HepG2 (cell line): ENCODE data around the gene DMKN. TPM values are rescaled to one million over a fixed set of nuclear protein-coding genes. Genes with fewer than 3 reads are reported as not detected.

Source experiments
- ETV5 ChIP-seq: IDR thresholded peaks from 2 replicates; pipeline ENCODE4 v1.6.1; 2018; ENCODE audit warnings: missing biosample characterization, missing genetic modification reagents, inconsistent platforms, borderline replicate concordance
- ETV6 ChIP-seq: sonication (generic); formaldehyde crosslinking; conservative IDR thresholded peaks from 2 replicates; pipeline ENCODE4 v1.4.0; 2020; ENCODE audit warnings: missing genetic modification reagents
- GATA4 ChIP-seq: sonication (generic); IDR thresholded peaks from 2 replicates; pipeline ENCODE4 v1.6.1; 2016; ENCODE audit warnings: antibody characterized with exemption, low read depth, borderline replicate concordance
- KDM2A ChIP-seq: sonication (generic); formaldehyde crosslinking; IDR thresholded peaks from 2 replicates; pipeline ENCODE4 v1.4.0; 2020; ENCODE audit warnings: low read depth, missing genetic modification reagents, borderline replicate concordance
- MED13 ChIP-seq: sonication (generic); formaldehyde crosslinking; IDR thresholded peaks from 2 replicates; pipeline ENCODE4 v1.5.0; 2020; ENCODE audit warnings: missing genetic modification reagents
- PAF1 ChIP-seq: IDR thresholded peaks from 2 replicates; pipeline ENCODE4 v1.6.1; 2016; ENCODE audit warnings: missing genetic modification reagents, missing compliant biosample characterization
- PPARG ChIP-seq: conservative IDR thresholded peaks from 2 replicates; pipeline ENCODE4 v1.6.1; 2016; ENCODE audit warnings: missing biosample characterization, missing genetic modification reagents
- PRMT3 ChIP-seq: sonication (generic); formaldehyde crosslinking; IDR thresholded peaks from 2 replicates; pipeline ENCODE4 v1.8.1; 2022; ENCODE audit warnings: low read depth, mild to moderate bottlenecking, moderate library complexity, missing genetic modification reagents, borderline replicate concordance
- RFX5 ChIP-seq: IDR thresholded peaks from 2 replicates; pipeline ENCODE4 v1.6.1; 2011; ENCODE audit warnings: low read depth, low read length, improper control_type of control experiment
- TRIM24 ChIP-seq: sonication (generic); formaldehyde crosslinking; IDR thresholded peaks from 2 replicates; pipeline ENCODE4 v1.8.0; 2022; ENCODE audit warnings: mild to moderate bottlenecking, missing genetic modification reagents
- ZNF225 ChIP-seq: sonication (generic); formaldehyde crosslinking; IDR thresholded peaks from 2 replicates; pipeline ENCODE4 v1.4.0; 2020; ENCODE audit warnings: mild to moderate bottlenecking, missing genetic modification reagents
- ZNF350 ChIP-seq: sonication (generic); formaldehyde crosslinking; IDR thresholded peaks from 2 replicates; pipeline ENCODE4 v1.4.0; 2020; ENCODE audit warnings: mild to moderate bottlenecking, low read depth, missing genetic modification reagents, borderline replicate concordance
- ZNF605 ChIP-seq: sonication (generic); formaldehyde crosslinking; IDR thresholded peaks from 2 replicates; pipeline ENCODE4 v1.8.0; 2022; ENCODE audit warnings: mild to moderate bottlenecking, missing genetic modification reagents
- ZNF615 ChIP-seq: sonication (generic); formaldehyde crosslinking; IDR thresholded peaks from 2 replicates; pipeline ENCODE4 v1.5.0; 2020; ENCODE audit warnings: mild to moderate bottlenecking, missing genetic modification reagents, borderline replicate concordance
- ZNF652 ChIP-seq: IDR thresholded peaks from 2 replicates; pipeline ENCODE4 v1.6.1; 2016; ENCODE audit warnings: low read depth, borderline replicate concordance
- ZNF713 ChIP-seq: sonication (generic); formaldehyde crosslinking; IDR thresholded peaks from 2 replicates; pipeline ENCODE4 v1.4.0; 2020; ENCODE audit warnings: mild to moderate bottlenecking, missing genetic modification reagents
- ZSCAN12 ChIP-seq: sonication (generic); formaldehyde crosslinking; IDR thresholded peaks from 2 replicates; pipeline ENCODE4 v1.9.0; 2021; ENCODE audit warnings: mild to moderate bottlenecking, missing genetic modification reagents
- polyA plus RNA-seq, 8 experiments: library from polyadenylated mRNA; depleted of rRNA in 3 of 8; stranded (reverse) in 7 of 8; unstranded in 1 of 8; fragments of >200 nt; fragmentation: Illumina TruSeq in 4 of 8; extraction: Trizol in 4 of 8; gene quantifications; 2 replicates each; pipeline versions ENCODE4 v1.2.1 to v1.2.3, GENCODE V29; 2011 to 2016; ENCODE audit warnings: low read depth in 4 of 8, missing spikeins in 1 of 8, mixed read lengths in 1 of 8; ENCODE audit not compliant: insufficient read depth in 1 of 8
- total RNA-seq, 5 experiments: library from RNA; depleted of rRNA; stranded (reverse); fragments of >200 nt; fragmentation: Illumina TruSeq; extraction: Trizol; gene quantifications; 2 replicates each; pipeline ENCODE4 v1.2.3, GENCODE V29; 2016; ENCODE audit warnings: low read depth in 1 of 5
- TF ChIP-seq, protein P1 (sequence below): sonication (generic); formaldehyde crosslinking; IDR thresholded peaks from 2 replicates; pipeline ENCODE4 v1.9.0; 2022; ENCODE audit warnings: missing genetic modification reagents, mild to moderate bottlenecking, borderline replicate concordance
- TF ChIP-seq, protein P2 (sequence below): sonication (generic); formaldehyde crosslinking; IDR thresholded peaks from 2 replicates; pipeline ENCODE4 v1.5.0; 2020; ENCODE audit warnings: mild to moderate bottlenecking, low read depth, missing genetic modification reagents, borderline replicate concordance
- TF ChIP-seq, protein P3 (sequence below): sonication (generic); formaldehyde crosslinking; IDR thresholded peaks from 2 replicates; pipeline ENCODE4 v1.5.0; 2020; ENCODE audit warnings: mild to moderate bottlenecking, missing genetic modification reagents, borderline replicate concordance

The DMKN gene
- total and polyA plus RNA-seq, 2 of the 13 experiments (the other 11 are each of a cell fraction or from before 2014, with no cell fraction given), result 50.8 to 57.1 TPM

DNA sequence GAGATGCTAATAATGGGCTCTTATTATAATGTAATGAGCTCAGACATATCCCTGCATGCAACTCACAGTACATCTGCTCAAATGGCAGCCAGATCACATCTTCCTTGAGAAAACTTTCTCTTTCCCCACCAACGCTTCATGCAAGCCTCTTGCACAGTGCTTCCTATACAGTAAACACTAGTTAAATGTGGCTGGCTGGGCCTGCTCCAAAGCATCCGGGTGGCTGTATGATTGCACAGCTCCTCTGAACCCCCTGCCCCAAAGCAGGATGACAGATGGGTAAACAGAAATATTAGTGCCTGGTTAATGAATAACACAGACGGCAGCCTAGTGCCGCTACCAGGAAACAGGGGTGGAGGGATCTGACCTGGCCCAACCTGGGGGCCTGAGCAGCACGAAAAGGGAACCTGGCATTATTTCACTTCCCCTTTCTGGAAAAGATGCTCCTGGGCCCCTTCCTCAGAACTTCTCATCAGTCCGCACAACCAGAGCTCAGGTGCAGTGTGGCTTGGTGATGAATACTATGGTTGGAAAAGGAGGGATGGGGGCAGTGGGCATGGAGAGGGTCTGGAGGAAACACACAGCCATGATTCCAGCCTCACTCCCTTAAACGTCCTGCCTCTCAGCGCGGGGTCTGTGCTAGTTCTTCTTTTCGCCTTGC lies 54.6 kb downstream of the DMKN start (continued):
- TF ChIP-seq, protein P1, sequence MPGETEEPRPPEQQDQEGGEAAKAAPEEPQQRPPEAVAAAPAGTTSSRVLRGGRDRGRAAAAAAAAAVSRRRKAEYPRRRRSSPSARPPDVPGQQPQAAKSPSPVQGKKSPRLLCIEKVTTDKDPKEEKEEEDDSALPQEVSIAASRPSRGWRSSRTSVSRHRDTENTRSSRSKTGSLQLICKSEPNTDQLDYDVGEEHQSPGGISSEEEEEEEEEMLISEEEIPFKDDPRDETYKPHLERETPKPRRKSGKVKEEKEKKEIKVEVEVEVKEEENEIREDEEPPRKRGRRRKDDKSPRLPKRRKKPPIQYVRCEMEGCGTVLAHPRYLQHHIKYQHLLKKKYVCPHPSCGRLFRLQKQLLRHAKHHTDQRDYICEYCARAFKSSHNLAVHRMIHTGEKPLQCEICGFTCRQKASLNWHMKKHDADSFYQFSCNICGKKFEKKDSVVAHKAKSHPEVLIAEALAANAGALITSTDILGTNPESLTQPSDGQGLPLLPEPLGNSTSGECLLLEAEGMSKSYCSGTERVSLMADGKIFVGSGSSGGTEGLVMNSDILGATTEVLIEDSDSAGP, result peak; percentile 42; the same call in 1 of the 2 replicates
- TF ChIP-seq ZSCAN12 (CRISPR knock-in tag) (no peak), ZNF615 (CRISPR knock-in tag) (peak; percentile 64; the same call in 1 of the 2 replicates), KDM2A (no peak), GATA4 (no peak), ETV5 (peak; percentile 90; the same call in 1 of the 2 replicates), ZNF713 (no peak), RFX5 (no peak), MED13 (CRISPR knock-in tag) (no peak), PAF1 (CRISPR knock-in tag) (no peak), PRMT3 (CRISPR knock-in tag) (no peak), ZNF225 (CRISPR knock-in tag) (no peak), ETV6 (no peak), TRIM24 (CRISPR knock-in tag) (no peak), ZNF350 (peak; percentile 69), ZNF652 (CRISPR knock-in tag) (peak; percentile 12; the same call in 1 of the 2 replicates), PPARG (CRISPR knock-in tag) (peak; percentile 95), ZNF605 (CRISPR knock-in tag) (peak; percentile 81)
- TF ChIP-seq, protein P2, sequence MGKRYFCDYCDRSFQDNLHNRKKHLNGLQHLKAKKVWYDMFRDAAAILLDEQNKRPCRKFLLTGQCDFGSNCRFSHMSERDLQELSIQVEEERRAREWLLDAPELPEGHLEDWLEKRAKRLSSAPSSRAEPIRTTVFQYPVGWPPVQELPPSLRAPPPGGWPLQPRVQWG (CRISPR knock-in tag), result no peak
- TF ChIP-seq, protein P3, sequence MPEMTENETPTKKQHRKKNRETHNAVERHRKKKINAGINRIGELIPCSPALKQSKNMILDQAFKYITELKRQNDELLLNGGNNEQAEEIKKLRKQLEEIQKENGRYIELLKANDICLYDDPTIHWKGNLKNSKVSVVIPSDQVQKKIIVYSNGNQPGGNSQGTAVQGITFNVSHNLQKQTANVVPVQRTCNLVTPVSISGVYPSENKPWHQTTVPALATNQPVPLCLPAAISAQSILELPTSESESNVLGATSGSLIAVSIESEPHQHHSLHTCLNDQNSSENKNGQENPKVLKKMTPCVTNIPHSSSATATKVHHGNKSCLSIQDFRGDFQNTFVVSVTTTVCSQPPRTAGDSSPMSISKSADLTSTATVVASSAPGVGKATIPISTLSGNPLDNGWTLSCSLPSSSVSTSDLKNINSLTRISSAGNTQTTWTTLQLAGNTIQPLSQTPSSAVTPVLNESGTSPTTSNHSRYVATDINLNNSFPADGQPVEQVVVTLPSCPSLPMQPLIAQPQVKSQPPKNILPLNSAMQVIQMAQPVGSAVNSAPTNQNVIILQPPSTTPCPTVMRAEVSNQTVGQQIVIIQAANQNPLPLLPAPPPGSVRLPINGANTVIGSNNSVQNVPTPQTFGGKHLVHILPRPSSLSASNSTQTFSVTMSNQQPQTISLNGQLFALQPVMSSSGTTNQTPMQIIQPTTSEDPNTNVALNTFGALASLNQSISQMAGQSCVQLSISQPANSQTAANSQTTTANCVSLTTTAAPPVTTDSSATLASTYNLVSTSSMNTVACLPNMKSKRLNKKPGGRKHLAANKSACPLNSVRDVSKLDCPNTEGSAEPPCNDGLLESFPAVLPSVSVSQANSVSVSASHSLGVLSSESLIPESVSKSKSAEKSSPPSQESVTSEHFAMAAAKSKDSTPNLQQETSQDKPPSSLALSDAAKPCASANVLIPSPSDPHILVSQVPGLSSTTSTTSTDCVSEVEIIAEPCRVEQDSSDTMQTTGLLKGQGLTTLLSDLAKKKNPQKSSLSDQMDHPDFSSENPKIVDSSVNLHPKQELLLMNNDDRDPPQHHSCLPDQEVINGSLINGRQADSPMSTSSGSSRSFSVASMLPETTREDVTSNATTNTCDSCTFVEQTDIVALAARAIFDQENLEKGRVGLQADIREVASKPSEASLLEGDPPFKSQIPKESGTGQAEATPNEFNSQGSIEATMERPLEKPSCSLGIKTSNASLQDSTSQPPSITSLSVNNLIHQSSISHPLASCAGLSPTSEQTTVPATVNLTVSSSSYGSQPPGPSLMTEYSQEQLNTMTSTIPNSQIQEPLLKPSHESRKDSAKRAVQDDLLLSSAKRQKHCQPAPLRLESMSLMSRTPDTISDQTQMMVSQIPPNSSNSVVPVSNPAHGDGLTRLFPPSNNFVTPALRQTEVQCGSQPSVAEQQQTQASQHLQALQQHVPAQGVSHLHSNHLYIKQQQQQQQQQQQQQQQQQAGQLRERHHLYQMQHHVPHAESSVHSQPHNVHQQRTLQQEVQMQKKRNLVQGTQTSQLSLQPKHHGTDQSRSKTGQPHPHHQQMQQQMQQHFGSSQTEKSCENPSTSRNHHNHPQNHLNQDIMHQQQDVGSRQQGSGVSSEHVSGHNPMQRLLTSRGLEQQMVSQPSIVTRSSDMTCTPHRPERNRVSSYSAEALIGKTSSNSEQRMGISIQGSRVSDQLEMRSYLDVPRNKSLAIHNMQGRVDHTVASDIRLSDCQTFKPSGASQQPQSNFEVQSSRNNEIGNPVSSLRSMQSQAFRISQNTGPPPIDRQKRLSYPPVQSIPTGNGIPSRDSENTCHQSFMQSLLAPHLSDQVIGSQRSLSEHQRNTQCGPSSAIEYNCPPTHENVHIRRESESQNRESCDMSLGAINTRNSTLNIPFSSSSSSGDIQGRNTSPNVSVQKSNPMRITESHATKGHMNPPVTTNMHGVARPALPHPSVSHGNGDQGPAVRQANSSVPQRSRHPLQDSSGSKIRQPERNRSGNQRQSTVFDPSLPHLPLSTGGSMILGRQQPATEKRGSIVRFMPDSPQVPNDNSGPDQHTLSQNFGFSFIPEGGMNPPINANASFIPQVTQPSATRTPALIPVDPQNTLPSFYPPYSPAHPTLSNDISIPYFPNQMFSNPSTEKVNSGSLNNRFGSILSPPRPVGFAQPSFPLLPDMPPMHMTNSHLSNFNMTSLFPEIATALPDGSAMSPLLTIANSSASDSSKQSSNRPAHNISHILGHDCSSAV (CRISPR knock-in tag), result 0 out of 2 replicates have a peak, but pooled peaks have one; percentile 11
